Right lobe of liver (tissue), 6 donors: Measurements from ENCODE around the gene BCL2. TPM values are rescaled to one million over a fixed set of nuclear protein-coding genes. Genes with fewer than 3 reads are reported as not detected.

Experiments
- ATAC-seq, 4 donors: fragments of 200-7000 bp; cut with Tn5 transposase; one replicate each; pipeline ENCODE4 v1.9.1; 2020; ENCODE audit warnings: mild to moderate bottlenecking in 4 of 4, moderate library complexity in 4 of 4
- DNase-seq, 3 donors: peaks; one replicate each; pipeline ENCODE4 v3.0.0-alpha.2; 2020
- H3K27ac ChIP-seq, 3 donors: fragments of 200-600 bp; one replicate each; pipeline ENCODE4 v1.8.0; 2022
- H3K27me3 ChIP-seq, 2 donors: fragments of 200-600 bp; one replicate each; pipeline ENCODE4 v1.8.0; 2022
- H3K36me3 ChIP-seq, 4 donors: fragments of 200-600 bp; sonication (generic) in 1 of 4; one replicate each; pipeline versions ENCODE4 v1.5.1 to v1.8.0; 2017 to 2022; ENCODE audit warnings: control low read depth in 1 of 4
- H3K4me1 ChIP-seq, 4 donors: fragments of 200-600 bp; sonication (generic) in 1 of 4; one replicate each; pipeline versions ENCODE4 v1.5.1 to v1.8.0; 2017 to 2022; ENCODE audit warnings: control low read depth in 1 of 4
- H3K4me3 ChIP-seq, 3 donors: fragments of 200-600 bp; one replicate each; pipeline ENCODE4 v1.8.0; 2022
- H3K9me3 ChIP-seq, 4 donors: fragments of 200-600 bp; sonication (generic) in 1 of 4; one replicate each; pipeline versions ENCODE4 v1.5.1 to v1.8.0; 2017 to 2022; ENCODE audit warnings: control low read depth in 1 of 4
- POLR2A ChIP-seq: fragments of 450-650 bp; IDR thresholded peaks from one replicate; pipeline ENCODE4 v1.6.1; 2017; ENCODE audit warnings: antibody characterized with exemption, mild to moderate bottlenecking
- WGBS: methylation state at CpG from one replicate; pipeline ENCODE4 v1.1.6; 2018; ENCODE audit warnings: low coverage, low lambda C conversion rate; ENCODE audit not compliant: insufficient coverage; ENCODE audit errors: missing lambda C conversion rate; 5-methylcytosine and 5-hydroxymethylcytosine counted together
- intact Hi-C, 2 donors: fragments of 100-400 bp; cut with DNase I; formaldehyde crosslinking; loops; one replicate each; pipeline versions ENCODE4 v1.11.2 to v1.14.1; 2022
- total RNA-seq, 6 experiments: library from RNA; depleted of rRNA in 2 of 6; stranded (reverse); fragments of >200 nt in 2 of 6; fragmentation: NEBNext Ultra II Directional in 3 of 6; extraction: Animal tissue kit (Norgen Biotek cat#: 25700) in 3 of 6; gene quantifications; one replicate each; pipeline versions ENCODE4 v1.1.0 to v1.2.4, GENCODE V29; 2016 to 2023
- TF ChIP-seq, protein P1 (sequence below), 4 donors: fragments of 200-600 bp in 3 of 4; fragments of 450-650 bp in 1 of 4; IDR thresholded peaks; one replicate each; pipeline versions ENCODE4 v1.5.1 to v1.8.0; 2016 to 2022; ENCODE audit warnings: antibody characterized with exemption in 4 of 4, mild to moderate bottlenecking in 2 of 4
- donor health status: DM: no; HTN: yes; CAD: no.
- donor health status: DM: no; HTN: no; CAD: no.
- donor health status: DM: no; HTN: no; CAD: no.
- donor health status: DM: no; HTN: yes; CAD: no.
- donor health status: DM: no; HTN: yes; CAD: no.

Gene BCL2
- total RNA-seq, 6 experiments from 2014 or later: 0.73 to 4.7 (median 2.7) TPM

DNA sequence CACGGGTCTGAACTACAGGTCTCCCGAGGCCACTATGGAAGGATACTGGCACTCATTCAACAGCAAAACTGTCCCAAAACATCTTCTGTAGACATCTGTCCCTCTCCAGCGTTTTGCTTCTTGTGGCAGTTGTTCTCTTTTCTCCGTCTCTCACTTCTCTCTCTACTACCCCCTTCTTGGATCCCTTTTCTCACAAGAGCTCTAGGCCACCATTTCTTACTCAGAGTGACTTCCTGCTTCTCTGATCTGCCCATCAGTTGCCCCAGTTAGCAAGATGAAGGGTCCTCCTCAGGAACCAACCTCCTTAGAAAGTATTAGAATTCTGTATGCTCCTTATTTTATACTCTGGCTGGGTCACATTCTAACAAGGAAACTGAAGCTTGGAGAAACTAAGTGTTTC is 32.6 kb downstream of the BCL2 start:
- TF ChIP-seq, protein P1, sequence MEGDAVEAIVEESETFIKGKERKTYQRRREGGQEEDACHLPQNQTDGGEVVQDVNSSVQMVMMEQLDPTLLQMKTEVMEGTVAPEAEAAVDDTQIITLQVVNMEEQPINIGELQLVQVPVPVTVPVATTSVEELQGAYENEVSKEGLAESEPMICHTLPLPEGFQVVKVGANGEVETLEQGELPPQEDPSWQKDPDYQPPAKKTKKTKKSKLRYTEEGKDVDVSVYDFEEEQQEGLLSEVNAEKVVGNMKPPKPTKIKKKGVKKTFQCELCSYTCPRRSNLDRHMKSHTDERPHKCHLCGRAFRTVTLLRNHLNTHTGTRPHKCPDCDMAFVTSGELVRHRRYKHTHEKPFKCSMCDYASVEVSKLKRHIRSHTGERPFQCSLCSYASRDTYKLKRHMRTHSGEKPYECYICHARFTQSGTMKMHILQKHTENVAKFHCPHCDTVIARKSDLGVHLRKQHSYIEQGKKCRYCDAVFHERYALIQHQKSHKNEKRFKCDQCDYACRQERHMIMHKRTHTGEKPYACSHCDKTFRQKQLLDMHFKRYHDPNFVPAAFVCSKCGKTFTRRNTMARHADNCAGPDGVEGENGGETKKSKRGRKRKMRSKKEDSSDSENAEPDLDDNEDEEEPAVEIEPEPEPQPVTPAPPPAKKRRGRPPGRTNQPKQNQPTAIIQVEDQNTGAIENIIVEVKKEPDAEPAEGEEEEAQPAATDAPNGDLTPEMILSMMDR (IDR thresholded peaks at IDR 0.05): no peak
- no peak for TF ChIP-seq POLR2A
- ATAC-seq (peak in 2 of 4 donors; percentile 19 to 30), DNase-seq (no peak)
- intact Hi-C loops: no loop called here
- H3K4me1 ChIP-seq: peaks cover 0 to 4% (median 0%) of the 10 kb centered on the region in 4 donors
- no peaks in the 10 kb centered on the region for H3K27me3 ChIP-seq
- H3K4me3 ChIP-seq: no peak overlapping the region
- H3K9me3 ChIP-seq: no peaks in the 10 kb centered on the region
- 63% methylated on average over 1 of the region's 4 CpGs for WGBS
- no peak overlapping the region for H3K27ac ChIP-seq
- no peaks in the 10 kb centered on the region for H3K36me3 ChIP-seq

DNA sequence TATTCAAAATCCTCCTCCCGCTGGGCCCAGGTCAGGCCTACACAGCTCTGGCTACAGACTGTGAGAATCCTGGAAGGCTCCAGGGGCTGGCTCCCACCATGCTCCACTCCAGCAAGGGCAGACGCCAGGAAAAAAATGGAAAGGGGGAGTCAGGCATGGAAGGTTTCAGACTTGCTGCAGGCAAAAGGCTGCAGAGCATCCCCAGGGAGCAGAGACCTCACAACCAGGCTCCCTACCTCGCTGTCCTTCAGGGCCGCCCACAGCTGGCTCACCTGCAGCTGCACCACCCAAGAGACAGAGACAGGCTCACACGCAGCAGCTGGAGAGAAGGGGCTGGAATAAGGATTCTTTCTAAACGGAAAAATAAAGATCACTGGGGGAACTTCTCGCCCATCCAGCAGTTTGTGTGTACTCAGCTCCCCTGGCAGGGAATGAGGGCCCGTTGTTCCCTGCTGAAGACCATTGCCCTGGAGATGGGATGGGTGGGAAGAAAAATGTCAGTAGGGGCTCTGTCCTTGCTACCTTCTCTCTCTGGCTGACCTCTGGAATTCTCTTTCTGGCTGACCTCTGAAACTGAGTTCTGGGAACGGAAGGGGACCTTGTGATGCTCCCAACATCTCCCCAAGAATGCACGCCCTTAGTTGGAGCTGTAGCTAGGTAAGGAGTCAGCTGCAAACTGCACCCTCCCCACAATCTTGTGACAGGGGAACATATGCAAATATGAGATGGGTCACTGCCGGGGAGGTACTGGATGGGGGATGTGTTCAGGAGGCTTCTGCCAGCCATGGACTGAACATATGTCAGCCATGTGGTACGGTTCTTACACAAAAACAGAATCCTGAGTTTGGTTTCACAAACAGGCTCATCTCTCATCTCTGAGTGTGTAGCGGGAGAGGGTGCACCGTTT is 34.5 kb downstream of the BCL2 start:
- intact Hi-C loops: no loop called here
- TF ChIP-seq, protein P1 (IDR thresholded peaks at IDR 0.05): no peak
- TF ChIP-seq POLR2A: no peak
- ATAC-seq (no peak), DNase-seq (no peak)
- Histone ChIP-seq H3K36me3 (no peaks in the 10 kb centered on the region), H3K27ac (no peak overlapping the region), H3K9me3 (no peaks in the 10 kb centered on the region), H3K4me3 (no peak overlapping the region), H3K27me3 (no peaks in the 10 kb centered on the region), H3K4me1 (peaks cover 0 to 4% (median 0%) of the 10 kb centered on the region in 4 donors)
- 76% methylated on average over 9 of the region's 14 CpGs for WGBS

- H3K27ac ChIP-seq: no peak overlapping the region
- no peak for TF ChIP-seq POLR2A
- TF ChIP-seq, protein P1 (IDR thresholded peaks at IDR 0.05): no peak
- H3K4me3 ChIP-seq: no peak overlapping the region
- DNase-seq (no peak), ATAC-seq (no peak)
- WGBS: 89% methylated on average over 4 of the region's 5 CpGs
- H3K4me1 ChIP-seq: peaks cover 0 to 4% (median 0%) of the 10 kb centered on the region in 4 donors
- H3K9me3 ChIP-seq: no peaks in the 10 kb centered on the region
- no peaks in the 10 kb centered on the region for H3K27me3 ChIP-seq
- intact Hi-C loops: no loop called here
- H3K36me3 ChIP-seq: no peaks in the 10 kb centered on the region
These were observed 35.3 kb downstream of the BCL2 start for GRCh38 chr18:63284173-63284799.

GRCh38 chr18:63283305-63284094 is 36.1 kb downstream of the BCL2 start:
- H3K27ac ChIP-seq: no peak overlapping the region
- DNase-seq: no peak
- intact Hi-C loops: no loop called here
- no peaks in the 10 kb centered on the region for H3K27me3 ChIP-seq
- peaks cover 0 to 4% (median 0%) of the 10 kb centered on the region in 4 donors for H3K4me1 ChIP-seq
- no peak for ATAC-seq
- TF ChIP-seq, protein P1 (IDR thresholded peaks at IDR 0.05): no peak
- TF ChIP-seq POLR2A: no peak
- H3K36me3 ChIP-seq: no peaks in the 10 kb centered on the region
- 92% methylated on average over 16 of the region's 16 CpGs for WGBS
- no peak overlapping the region for H3K4me3 ChIP-seq
- H3K9me3 ChIP-seq: no peaks in the 10 kb centered on the region
